Liver (tissue), 10 donors: ENCODE data around the gene ERCC6L2. TPM values are rescaled to one million over a fixed set of nuclear protein-coding genes. Genes with fewer than 3 reads are reported as not detected.

ENCODE experiments used
- DNase-seq: peaks from one replicate; pipeline ENCODE4 v3.0.0-alpha.2; 2017; ENCODE audit warnings: low spot score
- H3K27ac ChIP-seq, 2 donors: one replicate each; pipeline ENCODE4 v1.7.0; 2013; ENCODE audit warnings: inconsistent platforms in 2 of 2, low read length in 2 of 2, control low read depth in 1 of 2, low read depth in 1 of 2, mild to moderate bottlenecking in 1 of 2
- H3K27me3 ChIP-seq, 4 donors: one replicate each; pipeline versions ENCODE4 v1.6.1 to v1.7.0; 2013; ENCODE audit warnings: low read length in 3 of 4, inconsistent platforms in 1 of 4, mild to moderate bottlenecking in 1 of 4, moderate library complexity in 1 of 4; ENCODE audit not compliant: control insufficient read depth in 4 of 4, insufficient read depth in 4 of 4
- H3K36me3 ChIP-seq, 4 donors: one replicate each; pipeline versions ENCODE4 v1.6.1 to v1.7.0; 2013; ENCODE audit warnings: low read length in 3 of 4, mild to moderate bottlenecking in 3 of 4, low read depth in 1 of 4, moderate library complexity in 1 of 4; ENCODE audit not compliant: control insufficient read depth in 4 of 4, insufficient read depth in 3 of 4
- H3K4me1 ChIP-seq, 4 donors: one replicate each; pipeline versions ENCODE4 v1.6.1 to v1.7.0; 2013; ENCODE audit warnings: low read length in 3 of 4, mild to moderate bottlenecking in 3 of 4, moderate library complexity in 1 of 4; ENCODE audit not compliant: control insufficient read depth in 4 of 4, insufficient read depth in 4 of 4
- H3K4me3 ChIP-seq, 3 donors: one replicate each; pipeline versions ENCODE4 v1.6.1 to v1.7.0; 2013; ENCODE audit warnings: low read length in 3 of 3, control low read depth in 1 of 3, low read depth in 1 of 3, mild to moderate bottlenecking in 1 of 3
- H3K9ac ChIP-seq, 2 donors: one replicate each; pipeline ENCODE4 v1.7.0; 2013; ENCODE audit warnings: low read length in 2 of 2, mild to moderate bottlenecking in 2 of 2, moderate library complexity in 2 of 2, control low read depth in 1 of 2, low read depth in 1 of 2
- H3K9me3 ChIP-seq, 4 donors: one replicate each; pipeline versions ENCODE4 v1.6.1 to v1.7.0; 2013; ENCODE audit warnings: low read length in 3 of 4; ENCODE audit not compliant: control insufficient read depth in 4 of 4
- ATF3 ChIP-seq: IDR thresholded peaks from 2 replicates; pipeline ENCODE4 v1.6.1; 2016; ENCODE audit warnings: antibody characterized with exemption
- EGR1 ChIP-seq, 2 donors: IDR thresholded peaks; 2 replicates each; pipeline ENCODE4 v1.6.1; 2016 to 2018; ENCODE audit warnings: antibody characterized with exemption in 2 of 2, low read depth in 2 of 2
- FOXA1 ChIP-seq: IDR thresholded peaks from 2 replicates; pipeline ENCODE4 v1.6.1; 2016; ENCODE audit warnings: antibody characterized with exemption
- FOXA2 ChIP-seq: IDR thresholded peaks from 2 replicates; pipeline ENCODE4 v1.6.1; 2016; ENCODE audit warnings: antibody characterized with exemption
- GABPA ChIP-seq, 2 donors: IDR thresholded peaks in 1 of 2; conservative IDR thresholded peaks in 1 of 2; 2 replicates each; pipeline ENCODE4 v1.6.1; 2016; ENCODE audit warnings: antibody characterized with exemption in 2 of 2, mild to moderate bottlenecking in 1 of 2, moderate library complexity in 1 of 2
- HNF4A ChIP-seq, 2 donors: conservative IDR thresholded peaks; 2 replicates each; pipeline ENCODE4 v1.6.1; 2016; ENCODE audit warnings: antibody characterized with exemption in 2 of 2, mild to moderate bottlenecking in 2 of 2
- HNF4G ChIP-seq: IDR thresholded peaks from 2 replicates; pipeline ENCODE4 v1.6.1; 2016; ENCODE audit warnings: antibody characterized with exemption
- JUND ChIP-seq, 2 donors: IDR thresholded peaks; 2 replicates each; pipeline ENCODE4 v1.6.1; 2016; ENCODE audit warnings: antibody characterized with exemption in 2 of 2
- MAX ChIP-seq: IDR thresholded peaks from 2 replicates; pipeline ENCODE4 v1.6.1; 2016; ENCODE audit warnings: antibody characterized with exemption
- NR2F2 ChIP-seq: IDR thresholded peaks from 2 replicates; pipeline ENCODE4 v1.6.1; 2016; ENCODE audit warnings: antibody characterized with exemption
- RAD21 ChIP-seq, 2 donors: IDR thresholded peaks; 2 replicates each; pipeline ENCODE4 v1.6.1; 2016; ENCODE audit warnings: antibody characterized with exemption in 2 of 2, mild to moderate bottlenecking in 2 of 2
- REST ChIP-seq: IDR thresholded peaks from 2 replicates; pipeline ENCODE4 v1.6.1; 2016; ENCODE audit warnings: antibody characterized with exemption, mild to moderate bottlenecking
- RXRA ChIP-seq, 2 donors: IDR thresholded peaks; 2 replicates each; pipeline ENCODE4 v1.6.1; 2017 to 2018; ENCODE audit warnings: antibody characterized with exemption in 2 of 2, mild to moderate bottlenecking in 1 of 2
- SP1 ChIP-seq: IDR thresholded peaks from 2 replicates; pipeline ENCODE4 v1.6.1; 2018; ENCODE audit warnings: antibody characterized with exemption, mild to moderate bottlenecking
- TAF1 ChIP-seq: conservative IDR thresholded peaks from 2 replicates; pipeline ENCODE4 v1.6.1; 2016; ENCODE audit warnings: antibody characterized with exemption, mild to moderate bottlenecking
- YY1 ChIP-seq: IDR thresholded peaks from 2 replicates; pipeline ENCODE4 v1.6.1; 2016; ENCODE audit warnings: antibody characterized with exemption, mild to moderate bottlenecking
- ZBTB33 ChIP-seq: IDR thresholded peaks from 2 replicates; pipeline ENCODE4 v1.6.1; 2016; ENCODE audit warnings: antibody characterized with exemption
- WGBS: extraction: QIAGEN DNeasy Blood & Tissue Kit; methylation state at CpG from one replicate; pipeline ENCODE4 v1.1.7; 2013; 5-methylcytosine and 5-hydroxymethylcytosine counted together
- polyA plus RNA-seq, 2 donors: library from polyadenylated mRNA; stranded (reverse) in 1 of 2; unstranded in 1 of 2; fragments of 200-250 nt in 1 of 2; fragments of >200 nt in 1 of 2; fragmentation: Nextera tagmentation in 1 of 2; extraction: Ambion mirVana in 1 of 2; gene quantifications; one replicate each; pipeline versions ENCODE4 v1.2.1 to v1.2.3, GENCODE V29; 2013 to 2015
- small RNA-seq: library from RNA; depleted of rRNA; stranded (forward); fragments of <200 nt; gene quantifications from one replicate; pipeline ENCODE3, GENCODE V24; 2014
- total RNA-seq, 2 donors: library from RNA; depleted of rRNA; stranded (reverse); fragments of >200 nt; gene quantifications; one replicate each; pipeline ENCODE4 v1.2.3, GENCODE V29; 2014
- TF ChIP-seq, protein P1 (sequence below): fragments of 150-350 bp; IDR thresholded peaks from 2 replicates; pipeline ENCODE4 v1.5.1; 2017; ENCODE audit warnings: improper control_type of control experiment, low read depth, low read length; ENCODE audit not compliant: missing input control
- donor health status: healthy.
- donor health status: healthy.
- donor health status: healthy.
- donor health status: healthy.
- donor health status: healthy.

ERCC6L2 gene
- total and polyA plus RNA-seq, 4 donors: 4.7 to 46.0 (median 22.0) TPM

DNA sequence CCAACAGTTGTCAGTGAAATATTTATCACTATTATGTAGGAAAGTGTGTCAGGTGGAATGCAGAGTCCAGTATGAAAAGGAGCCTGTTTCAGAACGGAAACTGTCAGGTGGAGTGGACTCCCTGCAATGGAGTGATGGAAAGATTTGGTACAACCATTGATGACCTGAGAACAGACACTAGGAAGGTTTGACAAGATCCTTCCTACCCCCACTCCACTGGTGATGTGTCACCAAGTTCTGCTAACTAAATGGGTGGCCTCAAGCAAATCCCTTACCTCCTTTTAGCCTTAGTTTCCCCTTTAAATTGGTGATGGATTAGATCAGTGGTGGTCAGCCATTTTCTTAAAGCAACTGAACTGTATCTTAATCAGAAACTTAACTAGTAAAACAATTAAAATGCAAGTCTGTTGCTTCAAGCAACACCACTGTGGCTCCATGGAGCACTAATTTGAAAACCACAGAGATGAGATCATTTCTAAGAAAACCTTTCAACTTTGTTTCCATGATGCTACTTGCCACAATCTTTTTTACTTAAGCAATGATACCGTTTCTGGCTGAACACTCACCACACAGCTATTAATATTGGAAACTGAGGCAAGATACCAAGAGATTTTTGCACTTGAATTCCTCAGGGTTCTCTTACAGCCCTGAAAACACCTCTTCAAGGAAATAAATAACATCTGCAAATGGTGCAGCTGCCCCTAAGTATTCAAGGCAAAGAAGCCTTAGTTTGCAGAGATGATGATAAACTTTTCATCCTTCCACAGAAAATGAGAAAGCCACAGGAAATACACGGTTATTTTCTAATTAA lies 140.6 kb downstream of the ERCC6L2 start:
- DNase-seq: no peak
- no peaks in the 10 kb centered on the region for H3K9me3 ChIP-seq
- H3K9ac ChIP-seq: no peak overlapping the region
- H3K36me3 ChIP-seq: peaks cover 0 to 7% (median 4%) of the 10 kb centered on the region in 4 donors
- H3K27me3 ChIP-seq: no peaks in the 10 kb centered on the region
- no peak overlapping the region for H3K27ac ChIP-seq
- no peak overlapping the region for H3K4me3 ChIP-seq
- no peak for TF ChIP-seq RAD21 (IDR thresholded peaks at IDR 0.05)
- TF ChIP-seq TAF1: no peak
- TF ChIP-seq MAX: no peak
- TF ChIP-seq, protein P1, sequence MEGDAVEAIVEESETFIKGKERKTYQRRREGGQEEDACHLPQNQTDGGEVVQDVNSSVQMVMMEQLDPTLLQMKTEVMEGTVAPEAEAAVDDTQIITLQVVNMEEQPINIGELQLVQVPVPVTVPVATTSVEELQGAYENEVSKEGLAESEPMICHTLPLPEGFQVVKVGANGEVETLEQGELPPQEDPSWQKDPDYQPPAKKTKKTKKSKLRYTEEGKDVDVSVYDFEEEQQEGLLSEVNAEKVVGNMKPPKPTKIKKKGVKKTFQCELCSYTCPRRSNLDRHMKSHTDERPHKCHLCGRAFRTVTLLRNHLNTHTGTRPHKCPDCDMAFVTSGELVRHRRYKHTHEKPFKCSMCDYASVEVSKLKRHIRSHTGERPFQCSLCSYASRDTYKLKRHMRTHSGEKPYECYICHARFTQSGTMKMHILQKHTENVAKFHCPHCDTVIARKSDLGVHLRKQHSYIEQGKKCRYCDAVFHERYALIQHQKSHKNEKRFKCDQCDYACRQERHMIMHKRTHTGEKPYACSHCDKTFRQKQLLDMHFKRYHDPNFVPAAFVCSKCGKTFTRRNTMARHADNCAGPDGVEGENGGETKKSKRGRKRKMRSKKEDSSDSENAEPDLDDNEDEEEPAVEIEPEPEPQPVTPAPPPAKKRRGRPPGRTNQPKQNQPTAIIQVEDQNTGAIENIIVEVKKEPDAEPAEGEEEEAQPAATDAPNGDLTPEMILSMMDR: no peak
- no peak for TF ChIP-seq NR2F2
- TF ChIP-seq REST: no peak
- no peak for TF ChIP-seq FOXA1
- no peak for TF ChIP-seq ZBTB33
- TF ChIP-seq SP1: no peak
- TF ChIP-seq RXRA (IDR thresholded peaks at IDR 0.05): no peak
- TF ChIP-seq ATF3: no peak
- TF ChIP-seq EGR1 (IDR thresholded peaks at IDR 0.05; ENCODE audit: low read depth in 2 of 2): no peak
- TF ChIP-seq HNF4G: no peak
- TF ChIP-seq YY1: no peak
- TF ChIP-seq FOXA2: no peak
- no peak for TF ChIP-seq JUND (IDR thresholded peaks at IDR 0.05)
- no peak for TF ChIP-seq GABPA (IDR thresholded peaks at IDR 0.05 in 1 of 2, conservative IDR thresholded peaks at IDR 0.05 in 1 of 2)
- no peak for TF ChIP-seq HNF4A (conservative IDR thresholded peaks at IDR 0.05)
- WGBS: 93% methylated on average over 3 of the region's 3 CpGs
- H3K4me1 ChIP-seq: peaks cover 0 to 9% (median 6%) of the 10 kb centered on the region in 4 donors

Small RNAs within 50 kb of the gene (small RNA-seq; reads per million reads assigned to genes)
- gene RNA5SP289: not detected
- 0.31 reads per million, percentile 30 among the genes with 10 or more reads in this experiment for gene RNU2-46P
